SH-SY5Y (cell line): ENCODE measurements around the gene CRABP1.

Source experiments
- GATA2 ChIP-seq: IDR thresholded peaks from 2 replicates; pipeline ENCODE4 v1.6.1; 2011; ENCODE audit warnings: mild to moderate bottlenecking, low read depth, low read length
- GATA3 ChIP-seq: IDR thresholded peaks from 2 replicates; pipeline ENCODE4 v1.6.1; 2011; ENCODE audit warnings: low read depth, mild to moderate bottlenecking, low read length, moderate library complexity

DNA sequence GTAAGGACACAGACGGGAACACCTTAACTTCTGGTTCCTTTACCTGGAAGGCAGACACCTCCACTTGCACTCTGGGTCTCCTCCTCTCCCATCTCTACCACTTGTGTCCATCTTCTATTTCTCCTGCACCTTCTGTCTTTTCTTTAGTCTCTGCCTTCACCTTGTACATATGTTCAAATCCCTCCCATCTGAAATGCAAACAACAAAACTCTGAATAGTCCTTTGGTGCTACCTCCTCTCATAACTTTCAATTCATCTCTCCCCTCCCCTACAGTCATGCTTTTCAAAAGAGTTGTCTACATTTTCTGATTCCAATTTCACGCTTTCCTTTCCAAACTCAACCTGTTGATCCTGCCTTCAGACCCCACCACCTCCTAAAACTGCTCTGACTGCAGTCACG, 5.3 kb upstream of the CRABP1 start:
- no peak for TF ChIP-seq GATA2
- no peak for TF ChIP-seq GATA3
